Erythroblast (primary cell): ENCODE measurements around the gene KCND3.

Experiments
- GATA1 ChIP-seq: IDR thresholded peaks from 2 replicates; pipeline ENCODE4 v1.6.1; 2011; ENCODE audit warnings: low read depth, mild to moderate bottlenecking, control low read depth, low read length, moderate library complexity
- POLR2A ChIP-seq: IDR thresholded peaks from 2 replicates; pipeline ENCODE4 v1.6.1; 2011; ENCODE audit warnings: mild to moderate bottlenecking, low read length

GRCh38 chr1:111836111-111836510, 153.4 kb downstream of the KCND3 start:
- TF ChIP-seq POLR2A: no peak
- TF ChIP-seq GATA1: no peak
